ENCODE data around the gene TFB1M.

Gene TFB1M

DNA sequence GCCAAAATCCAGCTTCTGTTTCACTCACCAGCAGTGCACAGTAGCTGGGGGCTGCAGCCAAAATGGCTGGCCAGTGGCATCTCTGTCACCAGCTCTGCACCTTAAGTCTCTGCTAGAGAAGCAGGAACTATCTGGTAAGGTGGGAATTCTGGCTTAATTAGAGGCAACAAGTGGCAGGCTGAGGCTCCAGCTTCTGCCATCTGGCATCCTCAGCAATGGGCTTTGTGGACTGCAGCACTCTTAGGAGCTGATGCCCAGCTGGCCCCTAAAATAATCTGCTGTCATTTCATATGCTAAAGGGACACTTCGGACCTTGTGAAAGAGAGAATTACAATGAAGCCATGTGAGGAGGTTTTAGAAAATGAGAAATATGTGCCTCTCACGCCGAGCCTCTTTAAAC lies 55.1 kb downstream of the TFB1M start:
- H3K27me3 ChIP-seq (ENCODE audit: control insufficient read depth in 1 of 2, insufficient read depth in 2 of 2, low read length in 2 of 2): no peaks in the 10 kb centered on the region
- no peak overlapping the region for H3K9ac ChIP-seq (ENCODE audit: low read depth in 1 of 2, low read length in 2 of 2)
- no peak overlapping the region for H3K27ac ChIP-seq (ENCODE audit: low read depth, low read length)
- no peak overlapping the region for H3K4me3 ChIP-seq (ENCODE audit: low read depth in 1 of 2, low read length in 2 of 2)
- H3K4me1 ChIP-seq (ENCODE audit: control insufficient read depth in 1 of 2, insufficient read depth in 2 of 2, low read length in 2 of 2): no peaks in the 10 kb centered on the region
- H3K36me3 ChIP-seq (ENCODE audit: control insufficient read depth in 1 of 2, insufficient read depth in 2 of 2, low read length in 2 of 2): peaks cover 34 to 56% of the 10 kb centered on the region in 2 donors
- no peaks in the 10 kb centered on the region for H3K9me3 ChIP-seq (ENCODE audit: control insufficient read depth in 1 of 2, low read length in 2 of 2)

DNA sequence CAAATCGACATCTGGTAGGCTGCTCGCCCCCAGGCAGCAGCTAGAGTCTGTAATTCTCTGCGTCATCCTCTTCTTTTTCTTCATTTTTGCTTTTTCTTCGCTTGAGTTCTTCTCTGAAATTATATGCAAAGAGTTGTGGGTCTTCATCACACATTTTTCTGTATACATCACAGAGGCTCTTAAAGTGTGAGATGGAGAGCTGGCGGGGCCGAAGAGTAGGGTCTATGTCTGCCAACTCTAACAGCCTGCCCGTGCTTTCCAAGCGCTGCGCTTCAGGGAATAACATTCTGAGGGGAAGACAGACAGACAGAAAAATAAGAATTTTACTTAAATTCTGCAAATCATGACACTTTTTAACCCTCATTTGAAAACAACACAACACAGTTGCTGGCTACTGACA lies 56.5 kb downstream of the TFB1M start:
- Histone ChIP-seq H3K9me3 (ENCODE audit: control insufficient read depth in 1 of 2, low read length in 2 of 2) (no peaks in the 10 kb centered on the region), H3K27me3 (ENCODE audit: control insufficient read depth in 1 of 2, insufficient read depth in 2 of 2, low read length in 2 of 2) (no peaks in the 10 kb centered on the region), H3K9ac (ENCODE audit: low read depth in 1 of 2, low read length in 2 of 2) (no peak overlapping the region), H3K4me3 (ENCODE audit: low read depth in 1 of 2, low read length in 2 of 2) (no peak overlapping the region), H3K27ac (ENCODE audit: low read depth, low read length) (no peak overlapping the region), H3K4me1 (ENCODE audit: control insufficient read depth in 1 of 2, insufficient read depth in 2 of 2, low read length in 2 of 2) (no peaks in the 10 kb centered on the region), H3K36me3 (ENCODE audit: control insufficient read depth in 1 of 2, insufficient read depth in 2 of 2, low read length in 2 of 2) (peaks cover 34 to 61% of the 10 kb centered on the region in 2 donors)

DNA sequence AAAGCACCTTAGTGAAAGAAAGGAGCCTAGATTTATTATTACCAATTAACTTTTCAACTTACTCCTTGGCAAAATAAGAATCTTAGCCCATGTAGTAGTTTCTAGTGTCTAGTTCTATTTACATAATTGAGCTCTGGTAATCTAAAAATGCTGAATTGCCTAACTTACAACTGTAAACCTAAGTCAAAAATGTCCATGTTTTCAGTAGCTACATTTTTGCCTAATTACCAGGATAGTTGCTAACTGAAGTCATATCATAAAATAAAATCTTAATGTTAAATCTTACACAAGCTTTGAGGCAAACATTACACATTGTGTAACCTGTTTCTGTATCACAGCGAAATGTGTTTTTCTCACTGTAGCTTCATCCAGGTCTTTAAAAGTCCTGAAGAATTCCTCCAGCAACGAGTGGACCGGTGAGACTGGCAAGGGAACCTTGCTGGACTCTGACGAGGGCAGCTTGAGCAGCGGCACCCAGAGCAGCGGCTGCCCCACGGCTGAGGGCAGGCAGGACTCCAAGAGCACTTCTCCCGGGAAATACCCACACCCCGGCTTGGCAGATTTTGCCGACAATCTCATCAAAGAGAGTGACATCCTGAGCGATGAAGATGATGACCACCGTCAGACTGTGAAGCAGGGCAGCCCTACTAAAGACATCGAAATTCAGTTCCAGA lies 58.0 kb downstream of the TFB1M start:
- H3K4me3 ChIP-seq (ENCODE audit: low read depth in 1 of 2, low read length in 2 of 2): no peak overlapping the region
- no peak overlapping the region for H3K9ac ChIP-seq (ENCODE audit: low read depth in 1 of 2, low read length in 2 of 2)
- H3K27ac ChIP-seq (ENCODE audit: low read depth, low read length): no peak overlapping the region
- no peaks in the 10 kb centered on the region for H3K27me3 ChIP-seq (ENCODE audit: control insufficient read depth in 1 of 2, insufficient read depth in 2 of 2, low read length in 2 of 2)
- H3K4me1 ChIP-seq (ENCODE audit: control insufficient read depth in 1 of 2, insufficient read depth in 2 of 2, low read length in 2 of 2): no peaks in the 10 kb centered on the region
- H3K9me3 ChIP-seq (ENCODE audit: control insufficient read depth in 1 of 2, low read length in 2 of 2): no peaks in the 10 kb centered on the region
- peaks cover 36 to 71% of the 10 kb centered on the region in 2 donors for H3K36me3 ChIP-seq (ENCODE audit: control insufficient read depth in 1 of 2, insufficient read depth in 2 of 2, low read length in 2 of 2)

DNA sequence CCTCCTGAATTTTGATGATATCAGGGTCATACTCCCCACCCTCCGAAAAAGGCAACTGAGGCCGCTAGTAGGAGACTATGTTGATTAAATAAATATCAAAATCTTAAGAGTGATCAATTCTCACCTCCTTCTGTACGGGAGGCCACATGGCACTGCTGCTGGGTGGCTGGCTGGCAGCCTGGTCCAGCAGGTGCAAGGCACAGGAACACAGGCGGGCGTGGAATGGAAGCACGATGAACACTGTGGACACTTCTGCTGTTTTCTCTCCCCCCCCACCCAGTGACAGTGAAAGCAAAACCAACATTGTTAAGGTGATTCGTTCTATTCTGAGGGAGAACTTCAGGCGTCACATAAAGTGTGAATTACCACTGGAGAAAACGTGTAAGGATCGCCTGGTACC lies 60.1 kb downstream of the TFB1M start:
- no peak overlapping the region for H3K9ac ChIP-seq (ENCODE audit: low read depth in 1 of 2, low read length in 2 of 2)
- H3K27me3 ChIP-seq (ENCODE audit: control insufficient read depth in 1 of 2, insufficient read depth in 2 of 2, low read length in 2 of 2): no peaks in the 10 kb centered on the region
- H3K4me3 ChIP-seq (ENCODE audit: low read depth in 1 of 2, low read length in 2 of 2): no peak overlapping the region
- no peaks in the 10 kb centered on the region for H3K9me3 ChIP-seq (ENCODE audit: control insufficient read depth in 1 of 2, low read length in 2 of 2)
- no peaks in the 10 kb centered on the region for H3K4me1 ChIP-seq (ENCODE audit: control insufficient read depth in 1 of 2, insufficient read depth in 2 of 2, low read length in 2 of 2)
- no peak overlapping the region for H3K27ac ChIP-seq (ENCODE audit: low read depth, low read length)
- peaks cover 34 to 73% of the 10 kb centered on the region in 2 donors for H3K36me3 ChIP-seq (ENCODE audit: control insufficient read depth in 1 of 2, insufficient read depth in 2 of 2, low read length in 2 of 2)

GRCh38 chr6:155253337-155253736 lies 60.9 kb downstream of the TFB1M start:
- no peak overlapping the region for H3K4me3 ChIP-seq (ENCODE audit: low read depth in 1 of 2, low read length in 2 of 2)
- no peak overlapping the region for H3K9ac ChIP-seq (ENCODE audit: low read depth in 1 of 2, low read length in 2 of 2)
- no peaks in the 10 kb centered on the region for H3K4me1 ChIP-seq (ENCODE audit: control insufficient read depth in 1 of 2, insufficient read depth in 2 of 2, low read length in 2 of 2)
- H3K9me3 ChIP-seq (ENCODE audit: control insufficient read depth in 1 of 2, low read length in 2 of 2): no peaks in the 10 kb centered on the region
- H3K27me3 ChIP-seq (ENCODE audit: control insufficient read depth in 1 of 2, insufficient read depth in 2 of 2, low read length in 2 of 2): no peaks in the 10 kb centered on the region
- H3K27ac ChIP-seq (ENCODE audit: low read depth, low read length): no peak overlapping the region
- H3K36me3 ChIP-seq (ENCODE audit: control insufficient read depth in 1 of 2, insufficient read depth in 2 of 2, low read length in 2 of 2): peaks cover 28 to 66% of the 10 kb centered on the region in 2 donors

GRCh38 chr6:155252581-155252980 lies 61.7 kb downstream of the TFB1M start:
- peaks cover 28 to 63% of the 10 kb centered on the region in 2 donors for H3K36me3 ChIP-seq (ENCODE audit: control insufficient read depth in 1 of 2, insufficient read depth in 2 of 2, low read length in 2 of 2)
- H3K27ac ChIP-seq (ENCODE audit: low read depth, low read length): no peak overlapping the region

DNA sequence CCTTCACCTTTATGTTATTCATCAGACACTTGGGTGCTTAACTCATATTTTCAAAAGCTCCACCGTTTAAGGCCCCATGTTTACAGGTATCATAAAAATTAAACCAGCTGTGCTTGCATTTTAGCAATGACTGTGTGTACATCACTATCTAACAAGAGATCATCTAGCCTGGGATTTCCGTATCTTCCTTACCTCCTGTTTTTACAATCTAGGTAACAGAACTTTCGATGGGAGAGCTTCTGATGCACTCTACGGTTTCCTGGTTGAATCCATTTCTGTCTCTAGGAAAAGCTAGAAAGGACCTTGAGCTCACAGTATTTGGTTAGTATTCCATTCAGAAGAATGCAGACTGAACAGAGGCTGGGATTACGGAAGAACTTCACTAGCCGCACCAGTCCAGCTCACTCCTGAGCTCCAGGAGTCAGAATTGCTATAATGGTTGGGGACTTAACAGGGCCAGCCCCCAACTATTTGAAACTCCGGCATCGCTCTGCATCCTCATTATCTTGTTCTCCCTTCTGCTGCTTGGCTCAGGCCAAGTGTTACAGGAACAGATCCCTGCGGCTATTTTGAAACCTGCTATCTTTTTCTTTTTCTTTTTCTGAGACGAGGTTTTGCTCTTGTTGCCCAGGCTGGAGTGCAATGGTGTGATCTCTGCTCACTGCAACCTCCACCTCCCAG lies 63.4 kb downstream of the TFB1M start:
- no peak overlapping the region for H3K27ac ChIP-seq (ENCODE audit: low read depth, low read length)
- H3K36me3 ChIP-seq (ENCODE audit: control insufficient read depth in 1 of 2, insufficient read depth in 2 of 2, low read length in 2 of 2): peaks cover 32 to 62% of the 10 kb centered on the region in 2 donors
- no peak overlapping the region for H3K9ac ChIP-seq (ENCODE audit: low read depth in 1 of 2, low read length in 2 of 2)
- H3K9me3 ChIP-seq (ENCODE audit: control insufficient read depth in 1 of 2, low read length in 2 of 2): no peaks in the 10 kb centered on the region
- no peaks in the 10 kb centered on the region for H3K27me3 ChIP-seq (ENCODE audit: control insufficient read depth in 1 of 2, insufficient read depth in 2 of 2, low read length in 2 of 2)
- H3K4me1 ChIP-seq (ENCODE audit: control insufficient read depth in 1 of 2, insufficient read depth in 2 of 2, low read length in 2 of 2): no peaks in the 10 kb centered on the region
- no peak overlapping the region for H3K4me3 ChIP-seq (ENCODE audit: low read depth in 1 of 2, low read length in 2 of 2)

More at GRCh38 chr6:155252581-155252980, 61.7 kb downstream of the TFB1M start:
- H3K27me3 ChIP-seq (ENCODE audit: control insufficient read depth in 1 of 2, insufficient read depth in 2 of 2, low read length in 2 of 2): no peaks in the 10 kb centered on the region
- H3K9ac ChIP-seq (ENCODE audit: low read depth in 1 of 2, low read length in 2 of 2): no peak overlapping the region
- H3K4me3 ChIP-seq (ENCODE audit: low read depth in 1 of 2, low read length in 2 of 2): no peak overlapping the region
- no peaks in the 10 kb centered on the region for H3K9me3 ChIP-seq (ENCODE audit: control insufficient read depth in 1 of 2, low read length in 2 of 2)
- no peaks in the 10 kb centered on the region for H3K4me1 ChIP-seq (ENCODE audit: control insufficient read depth in 1 of 2, insufficient read depth in 2 of 2, low read length in 2 of 2)

GRCh38 chr6:155248008-155249001 lies 66.0 kb downstream of the TFB1M start:
- no peaks in the 10 kb centered on the region for H3K4me1 ChIP-seq (ENCODE audit: control insufficient read depth in 1 of 2, insufficient read depth in 2 of 2, low read length in 2 of 2)
- no peaks in the 10 kb centered on the region for H3K9me3 ChIP-seq (ENCODE audit: control insufficient read depth in 1 of 2, low read length in 2 of 2)
- no peak overlapping the region for H3K27ac ChIP-seq (ENCODE audit: low read depth, low read length)
- H3K27me3 ChIP-seq (ENCODE audit: control insufficient read depth in 1 of 2, insufficient read depth in 2 of 2, low read length in 2 of 2): no peaks in the 10 kb centered on the region
- H3K9ac ChIP-seq (ENCODE audit: low read depth in 1 of 2, low read length in 2 of 2): no peak overlapping the region
- H3K4me3 ChIP-seq (ENCODE audit: low read depth in 1 of 2, low read length in 2 of 2): no peak overlapping the region
- H3K36me3 ChIP-seq (ENCODE audit: control insufficient read depth in 1 of 2, insufficient read depth in 2 of 2, low read length in 2 of 2): peaks cover 19 to 49% of the 10 kb centered on the region in 2 donors

DNA sequence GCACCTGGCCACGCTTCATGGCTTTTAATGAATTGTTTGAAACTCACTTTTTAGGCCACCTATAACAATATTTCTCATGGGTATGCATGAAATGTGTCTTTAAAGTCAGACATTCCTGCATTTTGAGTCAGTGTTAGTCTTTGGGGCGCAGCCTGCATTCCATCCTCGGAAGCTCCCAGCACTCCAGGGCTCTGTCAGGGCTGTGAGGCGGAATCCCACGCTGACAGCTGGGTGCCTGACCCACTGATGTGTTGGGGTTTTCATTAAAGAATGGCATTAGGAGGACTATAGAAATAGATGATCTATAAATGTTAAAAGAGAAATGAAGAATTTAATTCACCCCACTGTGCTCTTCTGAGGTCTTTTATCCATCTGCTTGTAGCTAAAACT lies 66.7 kb downstream of the TFB1M start:
- Histone ChIP-seq H3K4me3 (ENCODE audit: low read depth in 1 of 2, low read length in 2 of 2) (no peak overlapping the region), H3K4me1 (ENCODE audit: control insufficient read depth in 1 of 2, insufficient read depth in 2 of 2, low read length in 2 of 2) (no peaks in the 10 kb centered on the region), H3K9ac (ENCODE audit: low read depth in 1 of 2, low read length in 2 of 2) (no peak overlapping the region), H3K27me3 (ENCODE audit: control insufficient read depth in 1 of 2, insufficient read depth in 2 of 2, low read length in 2 of 2) (no peaks in the 10 kb centered on the region), H3K27ac (ENCODE audit: low read depth, low read length) (no peak overlapping the region), H3K36me3 (ENCODE audit: control insufficient read depth in 1 of 2, insufficient read depth in 2 of 2, low read length in 2 of 2) (peaks cover 14 to 43% of the 10 kb centered on the region in 2 donors), H3K9me3 (ENCODE audit: control insufficient read depth in 1 of 2, low read length in 2 of 2) (no peaks in the 10 kb centered on the region)

DNA sequence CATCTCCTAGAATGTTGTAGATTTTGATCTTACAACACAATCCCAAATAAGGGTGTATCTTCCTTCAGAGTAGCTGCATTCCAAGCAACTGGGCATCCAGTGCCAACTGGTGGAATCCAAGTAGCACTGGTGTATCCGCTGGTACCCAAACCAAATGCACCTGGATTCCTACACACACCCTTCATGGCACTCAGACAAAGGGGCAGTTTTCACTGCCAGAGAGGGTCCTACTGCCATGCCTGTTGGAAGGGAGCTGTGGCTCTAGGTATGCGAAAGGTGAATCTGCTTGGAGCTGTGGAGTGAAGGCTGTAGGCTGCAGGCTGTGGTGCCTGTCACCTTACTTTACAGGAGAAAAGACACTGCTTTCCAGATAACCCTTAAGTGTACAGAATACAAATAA lies 67.5 kb downstream of the TFB1M start:
- no peaks in the 10 kb centered on the region for H3K9me3 ChIP-seq (ENCODE audit: control insufficient read depth in 1 of 2, low read length in 2 of 2)
- peaks cover 14 to 36% of the 10 kb centered on the region in 2 donors for H3K36me3 ChIP-seq (ENCODE audit: control insufficient read depth in 1 of 2, insufficient read depth in 2 of 2, low read length in 2 of 2)
- no peak overlapping the region for H3K4me3 ChIP-seq (ENCODE audit: low read depth in 1 of 2, low read length in 2 of 2)
- H3K9ac ChIP-seq (ENCODE audit: low read depth in 1 of 2, low read length in 2 of 2): no peak overlapping the region
- H3K27me3 ChIP-seq (ENCODE audit: control insufficient read depth in 1 of 2, insufficient read depth in 2 of 2, low read length in 2 of 2): no peaks in the 10 kb centered on the region
- no peaks in the 10 kb centered on the region for H3K4me1 ChIP-seq (ENCODE audit: control insufficient read depth in 1 of 2, insufficient read depth in 2 of 2, low read length in 2 of 2)
- H3K27ac ChIP-seq (ENCODE audit: low read depth, low read length): no peak overlapping the region
